Urinary bladder (tissue), 4 donors: ENCODE data around the gene APOBEC3A. TPM values are rescaled to one million over a fixed set of nuclear protein-coding genes. Genes with fewer than 3 reads are reported as not detected.
A peak's percentile ranks its signal among the peaks of the same experiment; 100 is the strongest.

Experiments used
- DNase-seq: peaks from one replicate; pipeline ENCODE4 v3.0.0-alpha.2; 2015; ENCODE audit errors: extremely low spot score
- H3K27ac ChIP-seq: one replicate; pipeline ENCODE4 v1.5.1; 2013; ENCODE audit warnings: low read depth, mild to moderate bottlenecking, moderate library complexity
- H3K36me3 ChIP-seq: one replicate; pipeline ENCODE4 v1.6.1; 2013; ENCODE audit warnings: mild to moderate bottlenecking, moderate library complexity; ENCODE audit not compliant: insufficient read depth
- H3K4me1 ChIP-seq: one replicate; pipeline ENCODE4 v1.6.1; 2013; ENCODE audit warnings: mild to moderate bottlenecking, moderate library complexity; ENCODE audit not compliant: insufficient read depth
- H3K4me3 ChIP-seq: one replicate; pipeline ENCODE4 v1.5.1; 2013; ENCODE audit warnings: low read depth, low read length
- WGBS: extraction: QIAGEN DNeasy Blood & Tissue Kit; methylation state at CpG from one replicate; pipeline ENCODE4 v1.1.7; 2013; 5-methylcytosine and 5-hydroxymethylcytosine counted together
- polyA plus RNA-seq: library from polyadenylated mRNA; stranded (reverse); fragments of 200-250 nt; gene quantifications from one replicate; pipeline ENCODE4 v1.2.3, GENCODE V29; 2013
- total RNA-seq: library from RNA; depleted of rRNA; stranded (reverse); fragments of >200 nt; gene quantifications from one replicate; pipeline ENCODE4 v1.2.3, GENCODE V29; 2014
- donor health status: healthy with polysubstance abuse.
- donor health status: healthy.

Gene APOBEC3A
- total RNA-seq (0.42 TPM), polyA plus RNA-seq (0.62 TPM)

DNA sequence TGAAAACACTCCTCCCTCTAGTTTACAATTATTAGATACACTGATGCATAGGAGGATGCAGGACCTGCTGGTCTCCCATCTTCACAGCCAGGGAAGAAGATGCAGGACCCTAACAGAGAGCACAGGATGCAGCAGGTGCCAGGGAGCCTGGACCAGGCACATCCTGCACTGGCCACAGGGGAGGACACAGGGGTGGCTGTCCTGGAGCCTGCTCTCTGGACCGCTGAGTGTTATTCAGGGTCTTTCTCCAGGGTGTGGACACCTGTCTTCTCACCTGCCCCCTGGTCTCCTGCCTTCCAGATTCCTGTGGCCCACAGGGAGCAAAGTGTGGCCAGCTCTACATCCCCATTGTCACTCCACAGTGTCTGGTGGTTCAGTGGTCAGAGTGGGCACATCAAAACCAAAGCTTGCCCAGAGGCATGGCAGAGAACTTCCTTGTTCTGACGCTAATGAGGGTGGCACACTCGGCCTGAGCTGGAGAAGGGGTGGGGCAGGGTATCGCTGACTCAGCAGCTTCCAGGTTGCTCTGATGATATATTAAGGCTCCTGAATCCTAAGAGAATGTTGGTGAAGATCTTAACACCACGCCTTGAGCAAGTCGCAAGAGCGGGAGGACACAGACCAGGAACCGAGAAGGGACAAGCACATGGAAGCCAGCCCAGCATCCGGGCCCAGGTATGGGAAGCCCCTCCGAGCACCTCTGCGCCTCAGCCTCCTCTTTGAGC, at the start of gene APOBEC3A:
Gene APOBEC3A (plus strand): TSS at position 564 of the 725 bp plus-strand sequence. CDS start 83 bp downstream, at position 647.
- 85% methylated on average over 11 of the region's 11 CpGs for WGBS
- no peak within 1 kb of the TSS for H3K4me3 ChIP-seq
- H3K36me3 ChIP-seq, result no peaks in the 10 kb centered on the region
- H3K4me1 ChIP-seq, result no peaks in the 10 kb centered on the region
- DNase-seq, result no peak
- no peak within 1 kb of the TSS for H3K27ac ChIP-seq

- DNase-seq, result no peak
- Histone ChIP-seq H3K27ac (no peak overlapping the region), H3K4me3 (no peak overlapping the region), H3K4me1 (no peaks in the 10 kb centered on the region), H3K36me3 (no peaks in the 10 kb centered on the region)
- 81% methylated on average over 2 of the region's 2 CpGs for WGBS
These were observed 49.6 kb upstream of the APOBEC3A start for GRCh38 chr22:38907767-38908166.

- Histone ChIP-seq H3K4me3 (no peak overlapping the region), H3K36me3 (no peaks in the 10 kb centered on the region), H3K27ac (no peak overlapping the region), H3K4me1 (no peaks in the 10 kb centered on the region)
- 55% methylated on average over 1 of the region's 1 CpG for WGBS
- DNase-seq, result no peak
These were observed 46.0 kb upstream of the APOBEC3A start for GRCh38 chr22:38911434-38911833.

DNA sequence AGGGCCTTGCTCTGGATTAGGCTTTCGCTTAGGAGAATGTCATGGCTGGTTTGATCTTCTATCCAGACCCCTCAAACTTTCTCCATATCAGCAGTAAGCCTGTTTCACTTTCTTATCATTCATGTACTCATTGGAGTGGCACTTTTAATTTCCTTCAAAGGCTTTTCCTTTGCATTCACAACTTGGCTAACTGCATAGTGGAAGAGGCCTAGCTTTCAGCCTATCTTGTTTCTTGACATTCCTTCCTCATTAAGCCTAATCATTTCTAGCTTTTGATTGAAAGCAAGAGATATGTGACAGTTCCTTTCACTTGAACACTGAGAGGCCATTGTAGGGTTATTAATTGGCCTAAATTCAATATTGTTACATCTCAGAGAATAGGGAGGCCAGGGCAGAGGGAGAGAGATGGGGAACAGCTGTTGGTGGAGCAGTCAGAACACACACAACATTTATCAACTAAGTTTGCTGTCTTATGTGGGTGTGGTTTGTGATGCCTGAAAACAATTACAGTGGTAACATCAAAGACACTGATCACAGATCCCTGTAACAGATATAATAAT, 37.7 kb upstream of the APOBEC3A start:
- no peaks in the 10 kb centered on the region for H3K36me3 ChIP-seq
- no peak for DNase-seq
- no peak overlapping the region for H3K4me3 ChIP-seq
- whole genome bisulfite sequencing, result 88% methylated on average over 1 of the region's 1 CpG
- H3K27ac ChIP-seq, result no peak overlapping the region
- H3K4me1 ChIP-seq, result no peaks in the 10 kb centered on the region

DNA sequence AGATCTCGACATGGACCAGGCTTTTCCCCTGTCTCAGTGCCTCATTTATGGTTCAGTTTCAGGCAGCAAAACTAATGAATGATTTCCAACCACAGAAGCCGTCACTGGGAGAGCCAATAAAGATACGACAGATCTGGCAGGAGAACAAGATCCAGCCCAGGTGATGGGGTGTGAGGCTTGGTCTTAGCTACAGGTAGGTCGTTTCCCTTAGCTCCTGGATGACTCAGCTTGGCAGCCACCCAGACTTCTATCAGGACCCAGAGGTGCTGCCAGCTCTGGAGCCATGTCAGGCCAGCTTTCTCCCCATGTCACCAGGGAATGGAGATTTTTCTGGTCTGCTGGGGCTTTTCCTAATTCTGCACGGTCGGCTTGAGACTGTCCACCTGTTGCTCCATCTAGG, 36.3 kb upstream of the APOBEC3A start:
- Histone ChIP-seq H3K27ac (no peak overlapping the region), H3K4me1 (no peaks in the 10 kb centered on the region), H3K4me3 (no peak overlapping the region), H3K36me3 (no peaks in the 10 kb centered on the region)
- WGBS, result 37% methylated on average over 6 of the region's 6 CpGs
- no peak for DNase-seq

GRCh38 chr22:38921806-38922205, 35.6 kb upstream of the APOBEC3A start:
- Histone ChIP-seq H3K27ac (no peak overlapping the region), H3K36me3 (no peaks in the 10 kb centered on the region), H3K4me1 (no peaks in the 10 kb centered on the region), H3K4me3 (no peak overlapping the region)
- whole genome bisulfite sequencing, result 72% methylated on average over 4 of the region's 4 CpGs
- no peak for DNase-seq

- Histone ChIP-seq H3K4me3 (no peak overlapping the region), H3K27ac (peak overlapping the region; percentile 13), H3K36me3 (no peaks in the 10 kb centered on the region), H3K4me1 (no peaks in the 10 kb centered on the region)
- DNase-seq, result peak; percentile 64
- 12% methylated on average over 10 of the region's 10 CpGs for WGBS
These were observed 33.7 kb upstream of the APOBEC3A start for GRCh38 chr22:38923463-38924346.

DNA sequence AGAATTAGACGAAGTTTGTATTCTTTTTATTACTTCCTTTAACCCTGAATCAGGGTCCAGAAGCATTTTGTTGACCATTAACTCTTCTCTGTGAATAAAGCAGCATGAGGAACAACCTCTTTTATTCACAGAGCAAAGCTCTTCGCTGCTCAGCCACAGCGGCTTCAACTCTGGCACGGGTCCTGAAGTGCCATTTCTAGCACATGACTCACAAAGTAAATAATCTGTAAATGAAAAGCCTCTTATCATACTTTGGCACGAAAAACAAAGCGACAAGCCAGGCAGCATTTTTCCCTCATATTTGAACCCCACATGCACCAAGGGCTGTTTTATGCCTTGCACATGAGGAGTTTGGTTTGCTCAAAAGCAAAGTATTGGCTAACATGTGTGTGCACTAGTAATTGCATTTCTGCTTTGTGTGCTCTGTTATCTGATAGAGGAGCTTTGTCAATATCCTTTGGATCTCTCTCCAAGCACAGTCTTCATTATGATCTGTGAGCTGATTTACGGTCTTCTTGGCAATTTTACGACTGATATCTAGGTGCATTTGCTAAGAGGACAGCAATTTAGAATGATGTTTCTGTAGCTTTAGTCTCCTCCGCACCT, 33.0 kb upstream of the APOBEC3A start:
- Histone ChIP-seq H3K4me3 (no peak overlapping the region), H3K36me3 (no peaks in the 10 kb centered on the region), H3K27ac (peak overlapping the region; percentile 13), H3K4me1 (no peaks in the 10 kb centered on the region)
- DNase-seq, result peak; percentile 94
- WGBS, result 9% methylated on average over 9 of the region's 9 CpGs

DNA sequence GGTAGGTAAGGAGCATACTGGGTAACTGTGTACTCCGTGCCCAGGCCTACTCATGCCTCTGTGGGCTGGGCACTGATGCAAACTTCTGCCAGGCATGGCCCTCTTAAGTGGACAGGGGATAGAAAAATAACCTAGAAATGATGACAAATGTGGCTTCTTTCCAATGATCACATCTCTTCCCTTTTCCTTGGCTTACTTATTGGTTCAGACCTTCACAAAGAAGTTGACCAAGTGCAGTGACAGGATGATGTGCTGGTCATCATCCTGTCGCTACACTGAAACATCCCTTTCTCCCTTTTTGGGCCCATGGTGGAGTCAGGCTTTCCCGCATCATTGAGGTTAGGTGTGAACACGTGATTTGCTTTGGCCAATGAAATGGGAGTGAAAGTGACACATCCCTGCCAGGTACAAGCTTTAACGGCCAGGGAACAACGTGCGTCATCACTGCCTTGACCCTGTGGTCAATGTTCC, 31.8 kb upstream of the APOBEC3A start:
- H3K36me3 ChIP-seq, result no peaks in the 10 kb centered on the region
- WGBS, result 76% methylated on average over 7 of the region's 7 CpGs
- no peak for DNase-seq
- no peaks in the 10 kb centered on the region for H3K4me1 ChIP-seq
- no peak overlapping the region for H3K4me3 ChIP-seq
- no peak overlapping the region for H3K27ac ChIP-seq

DNA sequence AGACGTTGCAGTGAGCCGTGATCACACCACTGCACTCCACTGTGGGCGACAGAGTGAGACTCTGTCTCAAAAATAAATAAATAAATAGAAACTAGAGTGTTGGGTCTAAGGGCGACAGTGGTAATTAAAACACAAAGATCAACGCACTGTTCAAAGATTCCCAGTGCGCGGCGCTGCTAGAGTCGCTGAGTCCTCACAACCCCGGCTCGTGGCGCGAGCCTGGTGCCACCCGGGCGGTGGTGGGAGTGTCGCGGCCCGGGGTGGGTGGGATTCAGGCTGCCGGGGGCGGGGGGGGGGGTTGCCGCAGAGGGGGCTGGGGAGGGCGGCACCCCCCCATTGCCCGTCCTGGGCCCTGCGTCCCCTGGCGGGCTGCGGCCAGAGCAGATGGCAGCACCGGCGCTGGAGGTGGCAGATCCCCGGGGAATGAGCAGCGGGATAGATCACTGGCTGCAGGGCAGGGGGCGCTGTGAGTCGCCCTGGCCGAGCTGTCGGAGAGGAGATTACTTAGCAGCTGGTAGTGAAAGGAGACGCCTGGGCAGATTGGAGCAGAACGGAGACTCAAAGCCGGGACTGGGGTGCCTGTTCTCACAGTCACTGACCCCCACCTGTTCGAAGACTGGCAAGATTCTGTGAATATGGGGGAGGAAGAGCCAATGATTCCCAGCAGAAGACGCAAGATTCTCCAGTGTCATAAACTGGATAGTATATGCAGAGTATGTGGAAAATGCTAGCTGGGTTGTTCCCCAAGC, 30.2 kb upstream of the APOBEC3A start:
- DNase-seq, result no peak
- H3K4me1 ChIP-seq, result no peaks in the 10 kb centered on the region
- H3K27ac ChIP-seq, result no peak overlapping the region
- 11% methylated on average over 39 of the region's 39 CpGs for WGBS
- no peaks in the 10 kb centered on the region for H3K36me3 ChIP-seq
- H3K4me3 ChIP-seq, result no peak overlapping the region

GRCh38 chr22:38930512-38930911, 26.9 kb upstream of the APOBEC3A start:
- 66% methylated on average over 3 of the region's 3 CpGs for WGBS
- Histone ChIP-seq H3K4me3 (no peak overlapping the region), H3K36me3 (no peaks in the 10 kb centered on the region), H3K4me1 (no peaks in the 10 kb centered on the region), H3K27ac (no peak overlapping the region)
- no peak for DNase-seq

DNA sequence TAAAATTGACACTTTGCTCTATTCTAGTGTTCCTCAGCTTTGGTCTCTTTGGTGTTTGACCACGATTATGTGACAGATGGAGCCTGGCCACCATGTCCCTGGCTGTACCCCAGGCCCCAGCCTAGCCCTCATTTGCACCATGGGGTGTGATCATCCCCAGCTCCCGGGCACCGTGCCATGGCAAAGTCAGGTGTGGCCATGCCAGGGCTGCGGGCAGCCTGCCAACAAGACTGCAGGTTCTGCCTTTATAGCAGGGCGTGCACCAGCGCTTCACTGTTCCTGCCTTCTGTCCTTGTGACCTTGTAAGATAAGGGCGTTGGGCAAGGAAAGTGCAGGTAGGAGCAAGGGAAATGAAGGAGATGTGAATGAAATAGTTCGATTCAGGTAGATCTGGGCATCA, 22.4 kb upstream of the APOBEC3A start:
- no peak for DNase-seq
- Histone ChIP-seq H3K4me3 (no peak overlapping the region), H3K4me1 (no peaks in the 10 kb centered on the region), H3K36me3 (no peaks in the 10 kb centered on the region), H3K27ac (no peak overlapping the region)
- WGBS, result 79% methylated on average over 8 of the region's 8 CpGs

- DNase-seq, result no peak
- Histone ChIP-seq H3K27ac (no peak overlapping the region), H3K4me3 (no peak overlapping the region), H3K36me3 (no peaks in the 10 kb centered on the region), H3K4me1 (no peaks in the 10 kb centered on the region)
- 85% methylated on average over 13 of the region's 13 CpGs for WGBS
These were observed 21.8 kb upstream of the APOBEC3A start for GRCh38 chr22:38935616-38936015.
